ENCODE measurements around the gene SORCS2.

GRCh38 chr4:7760706-7761105, 568.4 kb downstream of the SORCS2 start:
- TF ChIP-seq FOXK2 (IDR thresholded peaks at IDR 0.05) (no peak), PKNOX1 (IDR thresholded peaks at IDR 0.05) (no peak), HDGF (IDR thresholded peaks at IDR 0.05; ENCODE audit: borderline replicate concordance) (no peak), FOXA1 (IDR thresholded peaks at IDR 0.05) (no peak), ELF4 (IDR thresholded peaks at IDR 0.05) (no peak), ZNF384 (IDR thresholded peaks at IDR 0.05) (no peak), FOXM1 (IDR thresholded peaks at IDR 0.05; ENCODE audit: borderline replicate concordance) (no peak), ARNT (IDR thresholded peaks at IDR 0.05) (no peak), BHLHE40 (IDR thresholded peaks at IDR 0.05; ENCODE audit: borderline replicate concordance) (no peak), CTBP1 (IDR thresholded peaks at IDR 0.05; ENCODE audit: borderline replicate concordance) (no peak), NFRKB (IDR thresholded peaks at IDR 0.05) (no peak)
